Measurements from ENCODE around the gene BLOC1S6.

The BLOC1S6 gene

DNA sequence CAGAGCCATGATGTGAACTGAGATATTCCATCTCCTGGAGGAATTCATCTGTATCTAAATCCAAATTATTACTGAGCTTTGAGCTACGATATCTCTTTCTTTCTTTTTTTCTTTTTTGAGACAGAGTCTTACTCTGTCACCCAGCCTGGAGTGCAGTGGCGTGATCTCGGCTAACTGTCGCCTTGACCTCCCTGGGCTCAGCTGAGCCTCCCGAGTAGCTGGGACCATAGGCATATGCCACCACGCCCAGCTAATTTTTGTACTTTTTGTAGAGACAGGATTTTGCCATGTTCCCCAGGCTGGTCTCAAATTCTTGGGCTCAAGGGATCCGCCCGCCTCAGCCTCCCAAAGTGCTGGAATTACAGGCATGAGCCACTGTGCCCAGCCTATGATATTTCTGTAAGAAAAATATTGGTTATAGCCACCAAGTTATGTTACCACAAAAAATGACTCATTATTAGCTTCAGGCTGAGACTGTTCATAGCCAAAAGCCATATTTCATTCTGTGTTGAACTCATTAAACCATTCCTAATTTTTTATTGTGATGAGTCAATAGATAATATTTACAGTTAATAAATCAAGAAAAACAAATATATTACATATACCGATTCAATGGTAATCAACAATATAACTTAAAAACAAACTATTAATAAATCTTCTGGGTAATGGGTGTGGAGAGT lies 37.5 kb upstream of the BLOC1S6 start:
- no peak for TF ChIP-seq CTCF (IDR thresholded peaks at IDR 0.05)

- TF ChIP-seq CTCF (IDR thresholded peaks at IDR 0.05), result no peak
These were observed 36.7 kb upstream of the BLOC1S6 start for GRCh38 chr15:45550436-45550835.

DNA sequence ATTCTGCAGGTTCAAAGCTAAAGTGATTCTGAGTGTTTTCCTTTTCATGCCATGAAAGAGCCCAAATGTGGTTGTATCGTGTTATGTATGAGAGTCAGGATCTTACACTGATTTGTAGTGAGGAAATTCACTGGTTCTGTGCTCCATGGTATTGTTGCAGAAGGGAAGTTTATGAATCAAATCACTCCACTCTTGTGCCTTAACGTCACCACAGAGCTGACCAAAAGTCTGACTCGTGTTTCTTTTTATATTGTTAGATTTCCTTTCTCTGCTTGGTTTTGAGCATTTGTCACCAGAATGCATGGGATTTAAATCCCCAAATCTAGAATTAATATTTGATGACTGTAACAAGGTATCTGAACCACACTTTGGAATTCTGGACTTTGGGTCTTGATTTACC lies 35.5 kb upstream of the BLOC1S6 start:
- TF ChIP-seq CTCF (IDR thresholded peaks at IDR 0.05), result no peak

GRCh38 chr15:45555934-45556608 lies 31.1 kb upstream of the BLOC1S6 start:
- no peak for TF ChIP-seq CTCF (IDR thresholded peaks at IDR 0.05)

DNA sequence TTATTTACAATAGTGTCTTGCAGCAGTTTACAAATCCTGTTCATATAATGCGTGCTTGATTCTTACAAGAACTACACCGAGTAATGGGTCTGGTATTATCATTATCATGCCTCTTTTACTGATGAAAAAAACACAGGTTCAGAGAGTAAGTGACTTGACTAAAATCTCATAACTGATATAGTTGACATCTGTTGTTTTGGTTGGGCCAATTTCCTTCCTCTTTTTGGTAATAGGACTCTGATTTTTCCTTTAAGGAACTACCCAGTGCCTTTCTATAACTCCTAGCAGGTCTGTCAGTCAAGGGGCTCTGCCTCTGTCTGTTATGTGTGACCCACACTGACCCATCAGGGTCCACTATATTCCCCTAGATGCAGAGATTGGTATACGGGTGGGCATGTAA lies 14.6 kb upstream of the BLOC1S6 start:
- no peak for TF ChIP-seq CTCF (IDR thresholded peaks at IDR 0.05)

DNA sequence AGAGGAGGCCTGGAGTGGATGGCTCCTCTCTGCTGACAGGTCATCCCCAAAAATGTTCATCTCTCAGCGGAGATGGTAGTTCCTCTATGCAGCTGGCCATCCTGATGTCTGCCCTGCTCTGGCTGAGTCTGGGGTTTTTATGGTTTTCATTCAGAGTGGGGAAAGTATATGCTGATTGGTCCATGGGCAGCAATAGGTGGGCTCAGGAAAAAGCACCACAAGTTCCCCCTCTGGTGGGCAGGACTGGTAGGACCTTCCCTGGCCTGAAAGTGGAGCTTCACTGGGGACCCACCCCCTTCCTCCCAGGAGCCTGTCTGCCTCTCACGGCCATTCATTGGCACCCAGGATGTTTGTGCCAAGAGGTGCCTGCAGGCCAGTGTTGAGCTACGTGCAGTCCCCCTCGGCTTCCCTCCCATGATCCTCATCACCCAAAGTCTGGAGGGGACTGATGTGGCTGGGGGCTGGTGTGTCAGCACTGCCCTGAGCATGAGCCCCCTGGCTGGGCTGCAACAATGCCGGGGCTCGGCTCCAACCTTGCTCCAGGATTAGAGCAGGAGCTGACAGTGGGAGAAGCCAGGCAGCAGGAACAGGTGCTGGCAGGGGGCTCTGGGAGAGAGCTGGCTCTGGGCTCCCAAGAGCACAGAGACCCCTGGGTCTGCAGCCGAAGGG lies 13.1 kb upstream of the BLOC1S6 start:
- TF ChIP-seq CTCF (IDR thresholded peaks at IDR 0.05), result no peak

- TF ChIP-seq CTCF (IDR thresholded peaks at IDR 0.05), result no peak
These were observed 5.3 kb upstream of the BLOC1S6 start for GRCh38 chr15:45581919-45582318.

Measured in LNCAP (cell line).